Measurements from ENCODE around the gene RAMACL.

GRCh38 chr6:166543603-166544295 is 42.7 kb downstream of the RAMACL start:
- TF ChIP-seq POLR2AphosphoS5 (IDR thresholded peaks at IDR 0.05; ENCODE audit: low read depth, low read length) (no peak), CTCF (IDR thresholded peaks at IDR 0.05) (no peak)
